H1 (cell line): ENCODE measurements around the gene RPS4Y2.

Experiments
- ATF2 ChIP-seq: IDR thresholded peaks from 2 replicates; pipeline ENCODE4 v1.6.1; 2012; ENCODE audit warnings: low read length, inconsistent platforms
- CBX5 ChIP-seq: fragments of 300-800, 300-1000 bp; sonication (generic); IDR thresholded peaks from 2 replicates; pipeline ENCODE4 v1.7.1; 2016; ENCODE audit warnings: antibody characterized with exemption, low read length, low read depth
- CHD1 ChIP-seq: IDR thresholded peaks from 2 replicates; pipeline ENCODE4 v1.6.1; 2012; ENCODE audit warnings: low read depth, low read length, improper control_type of control experiment
- CTCF ChIP-seq, 3 experiments: IDR thresholded peaks; 1 replicate in 2 of 3; 2 replicates in 1 of 3; pipeline versions ENCODE4 v1.5.1 to v1.6.1; 2011; ENCODE audit warnings: low read length in 3 of 3, mild to moderate bottlenecking in 3 of 3, inconsistent platforms in 2 of 3, low read depth in 1 of 3, moderate library complexity in 1 of 3; ENCODE audit not compliant: insufficient read depth in 1 of 3; ENCODE audit errors: control extremely low read depth in 1 of 3
- EP300 ChIP-seq, 2 experiments: IDR thresholded peaks; 1 replicate in 1 of 2; 2 replicates in 1 of 2; pipeline ENCODE4 v1.6.1; 2011 to 2012; ENCODE audit warnings: low read depth in 2 of 2, low read length in 2 of 2, mild to moderate bottlenecking in 2 of 2, borderline replicate concordance in 1 of 2, inconsistent platforms in 1 of 2, moderate library complexity in 1 of 2
- EZH2 ChIP-seq: fragments of 200-600 bp; sonication (generic); IDR thresholded peaks from 2 replicates; pipeline ENCODE4 v1.7.1; 2012; ENCODE audit warnings: low read depth, mild to moderate bottlenecking, moderate library complexity, low read length, inconsistent platforms; ENCODE audit not compliant: severe bottlenecking
- HDAC2 ChIP-seq, 2 experiments: fragments of 300-600 bp in 1 of 2; sonication (generic) in 1 of 2; IDR thresholded peaks; 2 replicates each; pipeline ENCODE4 v1.6.1; 2011 to 2012; ENCODE audit warnings: low read depth in 2 of 2, low read length in 2 of 2, mild to moderate bottlenecking in 2 of 2, moderate library complexity in 2 of 2, borderline replicate concordance in 1 of 2, inconsistent platforms in 1 of 2
- PHF8 ChIP-seq: fragments of 200-600 bp; sonication (generic); conservative IDR thresholded peaks from 2 replicates; pipeline ENCODE4 v1.7.1; 2012; ENCODE audit warnings: low read depth, mild to moderate bottlenecking, inconsistent platforms, low read length, moderate library complexity
- POLR2AphosphoS5 ChIP-seq: IDR thresholded peaks from 2 replicates; pipeline ENCODE4 v1.6.1; 2011; ENCODE audit warnings: low read depth, low read length
- RAD21 ChIP-seq, 2 experiments: IDR thresholded peaks in 1 of 2; conservative IDR thresholded peaks in 1 of 2; 2 replicates each; pipeline ENCODE4 v1.6.1; 2011; ENCODE audit warnings: low read depth in 2 of 2, low read length in 2 of 2, improper control_type of control experiment in 1 of 2, inconsistent platforms in 1 of 2, mild to moderate bottlenecking in 1 of 2, moderate library complexity in 1 of 2
- SAP30 ChIP-seq: fragments of 300-600 bp; sonication (generic); IDR thresholded peaks from 2 replicates; pipeline ENCODE4 v1.7.1; 2012; ENCODE audit warnings: low read length, moderate library complexity, mild to moderate bottlenecking, inconsistent platforms; ENCODE audit not compliant: insufficient read depth, insufficient replicate concordance
- TAF1 ChIP-seq: IDR thresholded peaks from 2 replicates; pipeline ENCODE4 v1.6.1; 2011; ENCODE audit warnings: mild to moderate bottlenecking, low read depth, low read length

- TF ChIP-seq CHD1 = no peak
- no peak for TF ChIP-seq PHF8
- no peak for TF ChIP-seq TAF1
- TF ChIP-seq HDAC2 (IDR thresholded peaks at IDR 0.05; ENCODE audit: borderline replicate concordance in 1 of 2, low read depth in 2 of 2, low read length in 2 of 2) = no peak
- TF ChIP-seq CTCF (IDR thresholded peaks at IDR 0.05; ENCODE audit: control extremely low read depth in 1 of 3, insufficient read depth in 1 of 3, low read depth in 1 of 3, low read length in 3 of 3) = no peak
- TF ChIP-seq SAP30 = no peak
- no peak for TF ChIP-seq ATF2
- TF ChIP-seq CBX5 = no peak
- no peak for TF ChIP-seq EZH2
- TF ChIP-seq RAD21 (IDR thresholded peaks at IDR 0.05 in 1 of 2, conservative IDR thresholded peaks at IDR 0.05 in 1 of 2; ENCODE audit: low read depth in 2 of 2, low read length in 2 of 2) = no peak
- no peak for TF ChIP-seq EP300 (IDR thresholded peaks at IDR 0.05; ENCODE audit: borderline replicate concordance in 1 of 2, low read depth in 2 of 2, low read length in 2 of 2)
- TF ChIP-seq POLR2AphosphoS5 = no peak
Measured at GRCh38 chrY:20784965-20785364, 29.1 kb downstream of the RPS4Y2 start.
